Psoas muscle (tissue), 8 donors: ENCODE results near the gene YTHDF1. TPM values are rescaled to one million over a fixed set of nuclear protein-coding genes. Genes with fewer than 3 reads are reported as not detected.
A peak's percentile ranks its signal among the peaks of the same experiment; 100 is the strongest.

Experiments used
- ATAC-seq, 4 donors: fragments of 200-7000 bp; cut with Tn5 transposase; one replicate each; pipeline ENCODE4 v1.9.1; 2020; ENCODE audit warnings: moderate library complexity in 3 of 4, mild to moderate bottlenecking in 2 of 4
- DNase-seq, 2 donors: peaks; one replicate each; pipeline ENCODE4 v3.0.0-alpha.2; 2020
- H3K27ac ChIP-seq: fragments of 200-600 bp; one replicate; pipeline ENCODE4 v1.8.0; 2022
- H3K27me3 ChIP-seq, 3 donors: fragments of 200-600 bp in 1 of 3; one replicate each; pipeline versions ENCODE4 v1.6.1 to v1.8.0; 2013 to 2022; ENCODE audit warnings: low read length in 2 of 3, mild to moderate bottlenecking in 2 of 3, moderate library complexity in 1 of 3; ENCODE audit not compliant: insufficient read depth in 3 of 3
- H3K36me3 ChIP-seq, 2 donors: fragments of 200-600 bp in 1 of 2; one replicate each; pipeline versions ENCODE4 v1.6.1 to v1.8.0; 2013 to 2022; ENCODE audit warnings: low read depth in 1 of 2, mild to moderate bottlenecking in 1 of 2, moderate library complexity in 1 of 2; ENCODE audit not compliant: insufficient read depth in 1 of 2
- H3K4me1 ChIP-seq: fragments of 200-600 bp; one replicate; pipeline ENCODE4 v1.8.0; 2022
- H3K4me3 ChIP-seq: fragments of 200-600 bp; one replicate; pipeline ENCODE4 v1.8.0; 2022; ENCODE audit warnings: mild to moderate bottlenecking
- H3K9me3 ChIP-seq: fragments of 200-600 bp; one replicate; pipeline ENCODE4 v1.8.0; 2022
- WGBS, 3 donors: extraction: QIAGEN DNeasy Blood & Tissue Kit; methylation state at CpG; one replicate each; pipeline versions ENCODE4 v1.1.6 to v1.1.7; 2013; 5-methylcytosine and 5-hydroxymethylcytosine counted together
- intact Hi-C, 2 donors: fragments of 100-400 bp; cut with DNase I; formaldehyde crosslinking; loops; one replicate each; pipeline versions ENCODE4 v1.11.0 to v1.14.2; 2022
- polyA plus RNA-seq, 3 donors: library from polyadenylated mRNA; stranded (reverse); fragments of 200-250 nt; gene quantifications; one replicate each; pipeline ENCODE4 v1.2.3, GENCODE V29; 2013
- total RNA-seq, 4 donors: library from RNA; stranded (reverse); fragmentation: NEBNext Ultra II Directional in 2 of 4; extraction: Animal tissue kit (Norgen Biotek cat#: 25700) in 2 of 4; gene quantifications; one replicate each; pipeline versions ENCODE4 v1.2.1 to v1.2.4, GENCODE V29; 2021 to 2023
- TF ChIP-seq, protein P1 (sequence below): fragments of 200-600 bp; IDR thresholded peaks from one replicate; pipeline ENCODE4 v1.8.0; 2022; ENCODE audit warnings: antibody characterized with exemption
- donor health status: healthy with polysubstance abuse.
- donor health status: DM: no; HTN: no; CAD: no; lungs with moderate emphysema.
- donor health status: Bipolar disorder and iron deficiency.
- donor health status: healthy.
- donor health status: DM: yes; HTN: yes; CAD: no.
- donor health status: DM: no; HTN: no; CAD: no.
- donor health status: DM: no; HTN: no; CAD: no.
- donor health status: DM: yes; HTN: yes; CAD: no.

The YTHDF1 gene
- total and polyA plus RNA-seq, 7 donors: 27.4 to 52.1 (median 45.8) TPM

DNA sequence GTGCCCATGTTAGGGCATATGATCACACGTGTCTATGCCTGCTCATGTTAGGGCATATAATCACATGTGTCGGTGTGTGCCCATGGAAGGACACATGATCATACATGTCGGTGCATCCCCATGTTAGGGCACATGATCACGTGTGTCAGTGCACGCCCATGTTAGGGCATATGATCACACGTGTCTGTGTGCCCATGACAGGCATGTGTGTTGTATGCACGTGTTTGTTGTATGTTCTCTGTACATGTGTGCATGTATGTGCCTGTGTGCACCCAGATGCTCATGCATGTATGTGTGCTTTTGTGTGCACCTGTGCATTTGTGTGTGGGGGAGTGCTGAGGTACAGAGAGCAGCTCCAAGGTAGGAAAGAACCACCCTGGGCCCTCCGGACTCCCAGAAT is 29.8 kb downstream of the YTHDF1 start:
- no peaks in the 10 kb centered on the region for H3K4me1 ChIP-seq
- intact Hi-C loops: no loop called here
- no peak overlapping the region for H3K27ac ChIP-seq
- no peaks in the 10 kb centered on the region for H3K9me3 ChIP-seq
- H3K27me3 ChIP-seq: peaks cover 0 to 27% (median 3%) of the 10 kb centered on the region in 3 donors
- TF ChIP-seq, protein P1, sequence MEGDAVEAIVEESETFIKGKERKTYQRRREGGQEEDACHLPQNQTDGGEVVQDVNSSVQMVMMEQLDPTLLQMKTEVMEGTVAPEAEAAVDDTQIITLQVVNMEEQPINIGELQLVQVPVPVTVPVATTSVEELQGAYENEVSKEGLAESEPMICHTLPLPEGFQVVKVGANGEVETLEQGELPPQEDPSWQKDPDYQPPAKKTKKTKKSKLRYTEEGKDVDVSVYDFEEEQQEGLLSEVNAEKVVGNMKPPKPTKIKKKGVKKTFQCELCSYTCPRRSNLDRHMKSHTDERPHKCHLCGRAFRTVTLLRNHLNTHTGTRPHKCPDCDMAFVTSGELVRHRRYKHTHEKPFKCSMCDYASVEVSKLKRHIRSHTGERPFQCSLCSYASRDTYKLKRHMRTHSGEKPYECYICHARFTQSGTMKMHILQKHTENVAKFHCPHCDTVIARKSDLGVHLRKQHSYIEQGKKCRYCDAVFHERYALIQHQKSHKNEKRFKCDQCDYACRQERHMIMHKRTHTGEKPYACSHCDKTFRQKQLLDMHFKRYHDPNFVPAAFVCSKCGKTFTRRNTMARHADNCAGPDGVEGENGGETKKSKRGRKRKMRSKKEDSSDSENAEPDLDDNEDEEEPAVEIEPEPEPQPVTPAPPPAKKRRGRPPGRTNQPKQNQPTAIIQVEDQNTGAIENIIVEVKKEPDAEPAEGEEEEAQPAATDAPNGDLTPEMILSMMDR: no peak
- H3K36me3 ChIP-seq: no peaks in the 10 kb centered on the region
- DNase-seq: no peak
- H3K4me3 ChIP-seq: no peak overlapping the region
- no peak for ATAC-seq
- WGBS, 3 donors: 86 to 87% (median 87%) methylated on average over 8 of the region's 8 CpGs

DNA sequence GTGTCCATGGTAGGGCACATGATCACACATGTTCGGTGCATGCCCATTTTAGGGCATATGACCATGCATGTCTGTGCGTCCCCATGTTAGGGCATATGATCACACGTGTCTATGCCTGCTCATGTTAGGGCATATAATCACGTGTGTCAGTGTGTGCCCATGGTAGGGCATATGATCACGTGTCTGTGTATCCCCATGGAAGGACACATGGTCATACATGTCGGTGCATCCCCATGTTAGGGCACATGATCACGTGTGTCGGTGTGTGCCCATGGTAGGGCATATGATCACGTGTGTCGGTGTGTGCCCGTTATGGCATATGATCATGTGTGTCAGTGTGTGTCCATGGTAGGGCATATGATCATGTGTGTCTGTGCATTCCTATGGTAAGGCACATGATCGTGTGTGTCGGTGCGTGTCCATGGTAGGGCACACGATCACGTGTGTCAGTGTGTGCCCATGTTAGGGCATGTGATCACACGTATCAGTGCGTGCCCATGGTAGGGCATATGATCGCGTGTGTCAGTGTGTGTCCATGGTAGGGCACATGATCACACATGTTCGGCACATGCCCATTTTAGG is 30.6 kb downstream of the YTHDF1 start:
- H3K4me3 ChIP-seq: no peak overlapping the region
- no peak overlapping the region for H3K27ac ChIP-seq
- H3K9me3 ChIP-seq: no peaks in the 10 kb centered on the region
- 91 to 93% (median 92%) methylated on average over 21 of the region's 21 CpGs for WGBS, 3 donors
- ATAC-seq: no peak
- peaks cover 0 to 35% (median 6%) of the 10 kb centered on the region in 3 donors for H3K27me3 ChIP-seq
- H3K4me1 ChIP-seq: no peaks in the 10 kb centered on the region
- no peaks in the 10 kb centered on the region for H3K36me3 ChIP-seq
- intact Hi-C loops: no loop called here
- no peak for DNase-seq
- TF ChIP-seq, protein P1: no peak

- Histone ChIP-seq H3K4me1 (peaks cover 7% of the 10 kb centered on the region), H3K27ac (no peak overlapping the region), H3K9me3 (no peaks in the 10 kb centered on the region), H3K27me3 (peaks cover 0 to 50% (median 18%) of the 10 kb centered on the region in 3 donors), H3K4me3 (no peak overlapping the region), H3K36me3 (no peaks in the 10 kb centered on the region)
- intact Hi-C loops: loop anchor here (5.0 kb wide), 2 partner anchors 49 to 126 kb away; no protein-coding TSS in a partner anchor
- WGBS, 3 donors: 48 to 49% (median 49%) methylated on average over 13 of the region's 13 CpGs
- DNase-seq: peak in 1 of 2 donors; percentile 67
- TF ChIP-seq, protein P1: peak; percentile 72
- ATAC-seq: peak; percentile 45 to 69 (median 58)
Measured at GRCh38 chr20:63183422-63184146, 32.3 kb downstream of the YTHDF1 start.

GRCh38 chr20:63182946-63183415 is 33.0 kb downstream of the YTHDF1 start:
- H3K9me3 ChIP-seq: no peaks in the 10 kb centered on the region
- H3K4me3 ChIP-seq: no peak overlapping the region
- 54 to 60% (median 55%) methylated on average over 9 of the region's 9 CpGs for WGBS, 3 donors
- ATAC-seq (peak in 1 of 4 donors; percentile 20), DNase-seq (no peak)
- TF ChIP-seq, protein P1: no peak
- H3K27me3 ChIP-seq: peaks cover 0 to 56% (median 20%) of the 10 kb centered on the region in 3 donors
- H3K4me1 ChIP-seq: peaks cover 10% of the 10 kb centered on the region
- no peaks in the 10 kb centered on the region for H3K36me3 ChIP-seq
- intact Hi-C loops: loop anchor here (1.0 to 5.0 kb wide), 3 partner anchors 49 to 129 kb away; no protein-coding TSS in a partner anchor
- no peak overlapping the region for H3K27ac ChIP-seq
